PC-3 (cell line): ENCODE results near the gene ISY1.

ENCODE experiments used
- CTCF ChIP-seq: fragments of 300-600 bp; sonication (generic); conservative IDR thresholded peaks from 2 replicates; pipeline ENCODE4 v1.5.1; 2017; ENCODE audit warnings: antibody characterized with exemption, low read depth, mild to moderate bottlenecking, low read length
- EZH2 ChIP-seq: fragments of 300-600 bp; sonication (generic); IDR thresholded peaks from one replicate; pipeline ENCODE4 v1.6.1; 2017; ENCODE audit warnings: antibody characterized with exemption, mild to moderate bottlenecking, low read length; ENCODE audit not compliant: unreplicated experiment

- TF ChIP-seq CTCF (no peak), EZH2 (no peak)
These were observed 79.4 kb downstream of the ISY1 start for GRCh38 chr3:129081503-129081902.
